AG10803 (cell line): Measurements from ENCODE around the gene ST6GALNAC4.

Experiments used
- DNase-seq: peaks from one replicate; pipeline ENCODE4 v3.0.0; 2010; ENCODE audit warnings: low read depth
- H3K4me3 ChIP-seq: 2 replicates; pipeline ENCODE4 v1.5.1; 2011; ENCODE audit warnings: mild to moderate bottlenecking, low read length, control low read depth
- CTCF ChIP-seq: conservative IDR thresholded peaks from 2 replicates; pipeline ENCODE4 v1.5.1; 2011; ENCODE audit warnings: mild to moderate bottlenecking, low read length, control low read depth, inconsistent platforms

The ST6GALNAC4 gene

GRCh38 chr9:127935765-127936221 is 19.0 kb upstream of the ST6GALNAC4 start:
- TF ChIP-seq CTCF = no peak
- DNase-seq = no peak
- H3K4me3 ChIP-seq = peak overlapping the region; percentile 9; the same call in 1 of the 2 replicates

GRCh38 chr9:127934986-127935385 is 18.1 kb upstream of the ST6GALNAC4 start:
- no peak for DNase-seq
- TF ChIP-seq CTCF = no peak
- H3K4me3 ChIP-seq = no peak overlapping the region

GRCh38 chr9:127934248-127934647 is 17.4 kb upstream of the ST6GALNAC4 start:
- no peak for TF ChIP-seq CTCF
- H3K4me3 ChIP-seq = no peak overlapping the region
- DNase-seq = no peak

GRCh38 chr9:127931092-127931881 is 14.4 kb upstream of the ST6GALNAC4 start:
- TF ChIP-seq CTCF = no peak
- peak overlapping the region; percentile 64 for H3K4me3 ChIP-seq
- peak; percentile 60 for DNase-seq

GRCh38 chr9:127930231-127931091 is 13.6 kb upstream of the ST6GALNAC4 start, which contains the start of gene PIP5KL1:
Gene PIP5KL1, minus strand, starts transcription at chr9:127930777. Its CDS starts 25 bp downstream, at chr9:127930752.
- peak; percentile 76 for DNase-seq
- TF ChIP-seq CTCF = peak; percentile 31
- peak within 1 kb of the TSS; percentile 64 for H3K4me3 ChIP-seq

- TF ChIP-seq CTCF = no peak
- no peak overlapping the region for H3K4me3 ChIP-seq
- DNase-seq = no peak
Observed at GRCh38 chr9:127929625-127929979, 12.8 kb upstream of the ST6GALNAC4 start.
